HEK293T (cell line): Measurements from ENCODE around the gene HIVEP3.

Experiments used
- CTBP1 ChIP-seq: fragments of 450-650 bp; IDR thresholded peaks from 2 replicates; pipeline ENCODE4 v1.6.1; 2016; ENCODE audit warnings: borderline replicate concordance
- FOXA1 ChIP-seq: fragments of 450-650 bp; IDR thresholded peaks from 2 replicates; pipeline ENCODE4 v1.6.1; 2016; ENCODE audit warnings: mild to moderate bottlenecking
- L3MBTL2 ChIP-seq: fragments of 450-650 bp; conservative IDR thresholded peaks from 2 replicates; pipeline ENCODE4 v1.6.1; 2016; ENCODE audit warnings: mild to moderate bottlenecking

- no peak for TF ChIP-seq FOXA1
- no peak for TF ChIP-seq L3MBTL2
- no peak for TF ChIP-seq CTBP1
Measured at GRCh38 chr1:41860771-41861170, 58.0 kb downstream of the HIVEP3 start.
